SK-N-MC (cell line): ENCODE measurements around the gene MYO1A.

Experiments
- EZH2 ChIP-seq: fragments of 200-600 bp; sonication (generic); IDR thresholded peaks from one replicate; pipeline ENCODE4 v1.6.1; 2017; ENCODE audit warnings: antibody characterized with exemption
- POLR2AphosphoS5 ChIP-seq: IDR thresholded peaks from 2 replicates; pipeline ENCODE4 v1.6.1; 2012; ENCODE audit warnings: mild to moderate bottlenecking, low read depth, low read length, borderline replicate concordance

GRCh38 chr12:57001448-57001906 is 48.5 kb downstream of the MYO1A start:
- TF ChIP-seq POLR2AphosphoS5 (no peak), EZH2 (no peak)
